Mesenchymal stem cell (in vitro differentiated cells and primary cell): ENCODE data around the gene CAPN12.
A peak's percentile ranks its signal among the peaks of the same experiment; 100 is the strongest.

Experiments used
- DNase-seq: peaks from one replicate; pipeline ENCODE4 v3.0.0-alpha.2; 2013
- H2AFZ ChIP-seq: one replicate; pipeline ENCODE4 v1.6.1; 2013; ENCODE audit warnings: low read depth, mild to moderate bottlenecking, control low read depth, inconsistent platforms, low read length, moderate library complexity
- H2AK5ac ChIP-seq: 2 replicates; pipeline ENCODE4 v1.6.1; 2013; ENCODE audit warnings: low read length, moderate library complexity, mild to moderate bottlenecking, inconsistent platforms; ENCODE audit not compliant: severe bottlenecking
- H2BK120ac ChIP-seq: one replicate; pipeline ENCODE4 v1.6.1; 2013; ENCODE audit warnings: low read depth, mild to moderate bottlenecking, inconsistent platforms, low read length, moderate library complexity
- H2BK12ac ChIP-seq, 2 experiments: one replicate each; pipeline ENCODE4 v1.6.1; 2013; ENCODE audit warnings: inconsistent platforms in 2 of 2, low read length in 2 of 2, mild to moderate bottlenecking in 2 of 2, moderate library complexity in 2 of 2, control low read depth in 1 of 2
- H2BK15ac ChIP-seq: one replicate; pipeline ENCODE4 v1.6.1; 2013; ENCODE audit warnings: mild to moderate bottlenecking, low read depth, inconsistent platforms; ENCODE audit not compliant: poor library complexity, severe bottlenecking
- H2BK5ac ChIP-seq: 2 replicates; pipeline ENCODE4 v1.6.1; 2013; ENCODE audit warnings: low read depth, mild to moderate bottlenecking, low read length, control low read depth, inconsistent platforms; ENCODE audit not compliant: poor library complexity, severe bottlenecking
- H3K14ac ChIP-seq, 2 experiments: one replicate each; pipeline ENCODE4 v1.6.1; 2013; ENCODE audit warnings: inconsistent platforms in 2 of 2, low read length in 2 of 2, control low read depth in 1 of 2, mild to moderate bottlenecking in 1 of 2, moderate library complexity in 1 of 2
- H3K18ac ChIP-seq, 2 experiments: one replicate each; pipeline ENCODE4 v1.6.1; 2013; ENCODE audit warnings: inconsistent platforms in 2 of 2, low read length in 2 of 2, control low read depth in 1 of 2, low read depth in 1 of 2, mild to moderate bottlenecking in 1 of 2
- H3K23ac ChIP-seq, 2 experiments: one replicate each; pipeline ENCODE4 v1.6.1; 2013; ENCODE audit warnings: inconsistent platforms in 2 of 2, low read length in 2 of 2, mild to moderate bottlenecking in 2 of 2, moderate library complexity in 2 of 2, control low read depth in 1 of 2
- H3K27ac ChIP-seq: 2 replicates; pipeline ENCODE4 v1.5.1; 2013; ENCODE audit warnings: mild to moderate bottlenecking, moderate library complexity, low read length, control low read depth, inconsistent platforms; ENCODE audit not compliant: poor library complexity, severe bottlenecking
- H3K27me3 ChIP-seq, 2 experiments: 2 replicates each; pipeline versions ENCODE4 v1.6.1 to v1.7.0; 2013; ENCODE audit warnings: low read length in 2 of 2, mild to moderate bottlenecking in 2 of 2, moderate library complexity in 2 of 2, control low read depth in 1 of 2, inconsistent platforms in 1 of 2; ENCODE audit not compliant: control insufficient read depth in 1 of 2, insufficient read depth in 1 of 2
- H3K36me3 ChIP-seq, 2 experiments: 2 replicates each; pipeline versions ENCODE4 v1.6.1 to v1.7.0; 2013; ENCODE audit warnings: low read length in 2 of 2, control low read depth in 1 of 2, inconsistent platforms in 1 of 2, low read depth in 1 of 2, mild to moderate bottlenecking in 1 of 2; ENCODE audit not compliant: insufficient read depth in 2 of 2, control insufficient read depth in 1 of 2
- H3K4ac ChIP-seq, 2 experiments: one replicate each; pipeline ENCODE4 v1.6.1; 2013; ENCODE audit warnings: inconsistent platforms in 2 of 2, low read length in 2 of 2, mild to moderate bottlenecking in 2 of 2, moderate library complexity in 2 of 2, control low read depth in 1 of 2, low read depth in 1 of 2
- H3K4me1 ChIP-seq: 2 replicates; pipeline ENCODE4 v1.6.1; 2013; ENCODE audit warnings: low read depth, low read length, control low read depth; ENCODE audit not compliant: control insufficient read depth, insufficient read depth
- H3K4me2 ChIP-seq: 2 replicates; pipeline ENCODE4 v1.6.1; 2013; ENCODE audit warnings: low read length, mild to moderate bottlenecking, inconsistent platforms; ENCODE audit not compliant: poor library complexity, severe bottlenecking
- H3K4me3 ChIP-seq, 2 experiments: 2 replicates each; pipeline versions ENCODE4 v1.5.1 to v1.7.0; 2013; ENCODE audit warnings: low read length in 2 of 2, mild to moderate bottlenecking in 2 of 2, control low read depth in 1 of 2, low read depth in 1 of 2; ENCODE audit not compliant: insufficient read depth in 1 of 2
- H3K79me1 ChIP-seq: replicated peaks from 2 replicates; pipeline ENCODE4 v1.6.1; 2013; ENCODE audit warnings: mild to moderate bottlenecking, control low read depth, low read length, inconsistent platforms; ENCODE audit not compliant: poor library complexity, severe bottlenecking
- H3K9ac ChIP-seq: 2 replicates; pipeline ENCODE4 v1.7.0; 2013; ENCODE audit warnings: mild to moderate bottlenecking, low read length, moderate library complexity
- H3K9me3 ChIP-seq: 2 replicates; pipeline ENCODE4 v1.7.0; 2013; ENCODE audit warnings: mild to moderate bottlenecking, low read length; ENCODE audit not compliant: control insufficient read depth
- H4K8ac ChIP-seq: one replicate; pipeline ENCODE4 v1.6.1; 2013; ENCODE audit warnings: inconsistent platforms, mild to moderate bottlenecking, low read length, moderate library complexity
- H4K91ac ChIP-seq: one replicate; pipeline ENCODE4 v1.6.1; 2013; ENCODE audit warnings: mild to moderate bottlenecking, low read length, inconsistent platforms
- WGBS: methylation state at CpG from one replicate; pipeline ENCODE4 v1.1.7; 2013; ENCODE audit warnings: mixed read lengths; 5-methylcytosine and 5-hydroxymethylcytosine counted together

Gene CAPN12

GRCh38 chr19:38733493-38734175 is 10.6 kb downstream of the CAPN12 start:
- H3K9me3 ChIP-seq = no peaks in the 10 kb centered on the region
- peak; percentile 28 for DNase-seq
- peak overlapping the region in 1 of 2 experiments; percentile 21 for H2BK12ac ChIP-seq
- peaks cover 26 to 51% of the 10 kb centered on the region in 2 experiments for H3K36me3 ChIP-seq
- no peak overlapping the region for H3K4me3 ChIP-seq
- H2BK15ac ChIP-seq = peak overlapping the region; percentile 82
- H3K4ac ChIP-seq = peak overlapping the region in 1 of 2 experiments; percentile 48
- H4K8ac ChIP-seq = peak overlapping the region; percentile 19
- H3K14ac ChIP-seq = no peak overlapping the region
- H2AK5ac ChIP-seq = peak overlapping the region; percentile 65
- H3K27me3 ChIP-seq = peaks cover 0 to 13% of the 10 kb centered on the region in 2 experiments
- H3K23ac ChIP-seq = no peak overlapping the region
- no peak overlapping the region for H2AFZ ChIP-seq
- H3K18ac ChIP-seq = peak overlapping the region in 1 of 2 experiments; percentile 71
- no peak overlapping the region for H2BK120ac ChIP-seq
- peaks cover 4% of the 10 kb centered on the region for H3K79me1 ChIP-seq
- no peak overlapping the region for H3K4me2 ChIP-seq
- peak overlapping the region; percentile 44 for H4K91ac ChIP-seq
- WGBS = 82% methylated on average over 6 of the region's 6 CpGs
- peaks cover 46% of the 10 kb centered on the region for H3K4me1 ChIP-seq
- peak overlapping the region; percentile 82 for H3K27ac ChIP-seq
- H2BK5ac ChIP-seq = no peak overlapping the region
- H3K9ac ChIP-seq = no peak overlapping the region

- Histone ChIP-seq H3K23ac (no peak overlapping the region), H3K4me3 (no peak overlapping the region), H3K14ac (no peak overlapping the region), H3K27ac (peak overlapping the region; percentile 82), H3K79me1 (peaks cover 5% of the 10 kb centered on the region), H2AFZ (no peak overlapping the region), H2BK15ac (no peak overlapping the region), H2BK5ac (no peak overlapping the region), H2AK5ac (peak overlapping the region; percentile 65), H4K91ac (no peak overlapping the region), H2BK120ac (no peak overlapping the region), H2BK12ac (no peak overlapping the region), H4K8ac (peak overlapping the region; percentile 3), H3K18ac (peak overlapping the region in 1 of 2 experiments; percentile 71), H3K9ac (no peak overlapping the region), H3K9me3 (no peaks in the 10 kb centered on the region), H3K4me1 (peaks cover 50% of the 10 kb centered on the region), H3K4ac (no peak overlapping the region), H3K27me3 (peaks cover 0 to 10% of the 10 kb centered on the region in 2 experiments), H3K36me3 (peaks cover 29 to 56% of the 10 kb centered on the region in 2 experiments), H3K4me2 (no peak overlapping the region)
- 65% methylated on average over 1 of the region's 1 CpG for WGBS
- no peak for DNase-seq
Observed at GRCh38 chr19:38733241-38733492, 11.1 kb downstream of the CAPN12 start.

- H3K4me2 ChIP-seq = no peak overlapping the region
- H4K8ac ChIP-seq = no peak overlapping the region
- H3K9ac ChIP-seq = no peak overlapping the region
- no peaks in the 10 kb centered on the region for H3K9me3 ChIP-seq
- peaks cover 56% of the 10 kb centered on the region for H3K4me1 ChIP-seq
- H3K27ac ChIP-seq = peak overlapping the region; percentile 45
- no peak overlapping the region for H3K4ac ChIP-seq
- no peak overlapping the region for H2AFZ ChIP-seq
- H2BK15ac ChIP-seq = no peak overlapping the region
- peaks cover 10% of the 10 kb centered on the region for H3K79me1 ChIP-seq
- H2AK5ac ChIP-seq = no peak overlapping the region
- no peak overlapping the region for H2BK12ac ChIP-seq
- H3K4me3 ChIP-seq = no peak overlapping the region
- no peak for DNase-seq
- no peak overlapping the region for H3K23ac ChIP-seq
- 89% methylated on average over 10 of the region's 10 CpGs for WGBS
- peaks cover 0 to 4% of the 10 kb centered on the region in 2 experiments for H3K27me3 ChIP-seq
- H2BK5ac ChIP-seq = no peak overlapping the region
- H2BK120ac ChIP-seq = no peak overlapping the region
- no peak overlapping the region for H4K91ac ChIP-seq
- no peak overlapping the region for H3K14ac ChIP-seq
- H3K36me3 ChIP-seq = peaks cover 41 to 70% of the 10 kb centered on the region in 2 experiments
- H3K18ac ChIP-seq = no peak overlapping the region
Observed at GRCh38 chr19:38731654-38732301, 12.5 kb downstream of the CAPN12 start.

- H3K4ac ChIP-seq = no peak overlapping the region
- H2BK15ac ChIP-seq = no peak overlapping the region
- H2BK120ac ChIP-seq = no peak overlapping the region
- H3K9ac ChIP-seq = no peak overlapping the region
- H3K9me3 ChIP-seq = no peaks in the 10 kb centered on the region
- H3K4me3 ChIP-seq = no peak overlapping the region
- peaks cover 49 to 78% of the 10 kb centered on the region in 2 experiments for H3K36me3 ChIP-seq
- H3K4me1 ChIP-seq = peaks cover 51% of the 10 kb centered on the region
- no peak overlapping the region for H2BK5ac ChIP-seq
- no peak overlapping the region for H3K27ac ChIP-seq
- H3K14ac ChIP-seq = no peak overlapping the region
- H2AFZ ChIP-seq = no peak overlapping the region
- H3K79me1 ChIP-seq = peaks cover 12% of the 10 kb centered on the region
- H3K23ac ChIP-seq = no peak overlapping the region
- no peaks in the 10 kb centered on the region for H3K27me3 ChIP-seq
- no peak overlapping the region for H4K91ac ChIP-seq
- H3K4me2 ChIP-seq = no peak overlapping the region
- 96% methylated on average over 16 of the region's 19 CpGs for WGBS
- H2AK5ac ChIP-seq = no peak overlapping the region
- no peak for DNase-seq
- H3K18ac ChIP-seq = no peak overlapping the region
- H2BK12ac ChIP-seq = no peak overlapping the region
- H4K8ac ChIP-seq = no peak overlapping the region
Observed at GRCh38 chr19:38730731-38731589, 13.3 kb downstream of the CAPN12 start.
